ENCODE data around the gene LRRC39. TPM values are rescaled to one million over a fixed set of nuclear protein-coding genes. Genes with fewer than 3 reads are reported as not detected.

The LRRC39 gene
- polyA plus RNA-seq, 3 donors = 0.39 to 1.6 TPM; not detected in 1

- no peaks in the 10 kb centered on the region for H4K20me1 ChIP-seq (ENCODE audit: insufficient read depth, low read length)
Measured at GRCh38 chr1:100141192-100141591, 36.9 kb downstream of the LRRC39 start.

GRCh38 chr1:100137602-100138001, 40.5 kb downstream of the LRRC39 start:
- Histone ChIP-seq H3K27me3 (ENCODE audit: control insufficient read depth in 2 of 2, insufficient read depth in 2 of 2, low read length in 2 of 2) (no peaks in the 10 kb centered on the region), H3K27ac (ENCODE audit: low read depth in 1 of 2, low read length in 2 of 2) (no peak overlapping the region), H3K4me2 (replicated peaks; ENCODE audit: extremely low read depth, low read length, poor library complexity, severe bottlenecking) (no peak overlapping the region), H3K4me1 (ENCODE audit: control insufficient read depth in 1 of 2, insufficient read depth in 2 of 2, low read length in 2 of 2) (peaks cover 7 to 9% of the 10 kb centered on the region in 2 donors), H3K9me3 (replicated peaks in 1 of 2; ENCODE audit: control insufficient read depth in 1 of 2, insufficient read depth in 1 of 2, low read length in 2 of 2) (no peaks in the 10 kb centered on the region), H4K20me1 (ENCODE audit: insufficient read depth, low read length) (no peaks in the 10 kb centered on the region), H2AFZ (ENCODE audit: insufficient read depth, low read depth, low read length, poor library complexity, severe bottlenecking) (no peak overlapping the region), H3K4me3 (replicated peaks in 1 of 3; ENCODE audit: low read depth in 2 of 3, low read length in 3 of 3) (no peak overlapping the region), H3K36me3 (replicated peaks in 1 of 2; ENCODE audit: control insufficient read depth in 1 of 2, insufficient read depth in 2 of 2, low read length in 2 of 2) (peaks cover 58 to 59% of the 10 kb centered on the region in 2 donors), H3K79me2 (ENCODE audit: insufficient read depth, low read length) (peaks cover 25% of the 10 kb centered on the region), H3K9ac (ENCODE audit: insufficient read depth, low read length, poor library complexity, severe bottlenecking) (no peak overlapping the region)
- Mint-ChIP-seq H3K9me3 (no peaks in the 10 kb centered on the region), H3K4me3 (no peak overlapping the region), H3K27me3 (ENCODE audit: low read depth in 3 of 3) (no peaks in the 10 kb centered on the region), H3K4me1 (peaks cover 11% of the 10 kb centered on the region), H3K27ac (no peak overlapping the region), H3K36me3 (peaks cover 44 to 51% of the 10 kb centered on the region in 2 donors)
- intact Hi-C loops (cut with micrococcal nuclease) = no loop called here
- no peak for TF ChIP-seq CTCF (IDR thresholded peaks at IDR 0.05)
- DNase-seq = no peak
- WGBS (ENCODE audit: insufficient coverage) = no CpG with 5 or more reads among the region's 2 CpGs

More at GRCh38 chr1:100141192-100141591, 36.9 kb downstream of the LRRC39 start:
- Histone ChIP-seq H3K27me3 (ENCODE audit: control insufficient read depth in 2 of 2, insufficient read depth in 2 of 2, low read length in 2 of 2) (no peaks in the 10 kb centered on the region), H3K4me1 (ENCODE audit: control insufficient read depth in 1 of 2, insufficient read depth in 2 of 2, low read length in 2 of 2) (no peaks in the 10 kb centered on the region), H3K9ac (ENCODE audit: insufficient read depth, low read length, poor library complexity, severe bottlenecking) (no peak overlapping the region), H2AFZ (ENCODE audit: insufficient read depth, low read depth, low read length, poor library complexity, severe bottlenecking) (no peak overlapping the region), H3K79me2 (ENCODE audit: insufficient read depth, low read length) (no peaks in the 10 kb centered on the region), H3K36me3 (replicated peaks in 1 of 2; ENCODE audit: control insufficient read depth in 1 of 2, insufficient read depth in 2 of 2, low read length in 2 of 2) (peaks cover 94 to 95% of the 10 kb centered on the region in 2 donors), H3K9me3 (replicated peaks in 1 of 2; ENCODE audit: control insufficient read depth in 1 of 2, insufficient read depth in 1 of 2, low read length in 2 of 2) (no peaks in the 10 kb centered on the region), H3K4me3 (replicated peaks in 1 of 3; ENCODE audit: low read depth in 2 of 3, low read length in 3 of 3) (no peak overlapping the region), H3K27ac (ENCODE audit: low read depth in 1 of 2, low read length in 2 of 2) (no peak overlapping the region), H3K4me2 (replicated peaks; ENCODE audit: extremely low read depth, low read length, poor library complexity, severe bottlenecking) (no peak overlapping the region)
- no peak for DNase-seq
- WGBS (ENCODE audit: insufficient coverage) = 100% methylated on average over 1 of the region's 4 CpGs
- Mint-ChIP-seq H3K27me3 (ENCODE audit: low read depth in 3 of 3) (peaks cover 0 to 1% (median 0%) of the 10 kb centered on the region in 3 donors), H3K36me3 (peaks cover 71 to 85% of the 10 kb centered on the region in 2 donors), H3K4me3 (no peak overlapping the region), H3K27ac (no peak overlapping the region), H3K9me3 (no peaks in the 10 kb centered on the region), H3K4me1 (no peaks in the 10 kb centered on the region)
- intact Hi-C loops (cut with micrococcal nuclease) = no loop called here
- TF ChIP-seq CTCF (IDR thresholded peaks at IDR 0.05) = no peak

Data from CD14-positive monocyte (primary cell).